HG03108 (cell line): ENCODE data around the gene CMSS1.

ENCODE experiments used
- ATAC-seq: cut with Tn5 transposase; IDR thresholded peaks from one replicate; pipeline ENCODE4 v1.9.1; 2021; ENCODE audit warnings: moderate library complexity; ENCODE audit not compliant: unreplicated experiment

CMSS1 gene

GRCh38 chr3:99928771-99929744 lies 111.4 kb downstream of the CMSS1 start:
- ATAC-seq: no peak

GRCh38 chr3:99929745-99930139 lies 112.1 kb downstream of the CMSS1 start:
- ATAC-seq: no peak

GRCh38 chr3:99931059-99931458 lies 113.4 kb downstream of the CMSS1 start:
- no peak for ATAC-seq

- ATAC-seq: no peak
Measured at GRCh38 chr3:99933971-99934750, 116.5 kb downstream of the CMSS1 start.

- ATAC-seq: no peak
Measured at GRCh38 chr3:99934975-99935797, 117.5 kb downstream of the CMSS1 start.

- peak; percentile 34 for ATAC-seq
Measured at GRCh38 chr3:99938270-99938911, 120.7 kb downstream of the CMSS1 start.

- ATAC-seq: no peak
Measured at GRCh38 chr3:99939876-99940275, 122.2 kb downstream of the CMSS1 start.

- ATAC-seq: no peak
Measured at GRCh38 chr3:99940350-99940749, 122.7 kb downstream of the CMSS1 start.

GRCh38 chr3:99941211-99941610 lies 123.5 kb downstream of the CMSS1 start:
- no peak for ATAC-seq

- ATAC-seq: no peak
Measured at GRCh38 chr3:99943931-99944761, 126.5 kb downstream of the CMSS1 start.

GRCh38 chr3:99945328-99945995 lies 127.8 kb downstream of the CMSS1 start:
- ATAC-seq: no peak

GRCh38 chr3:99947356-99947755 lies 129.7 kb downstream of the CMSS1 start:
- ATAC-seq: no peak

- ATAC-seq: no peak
Measured at GRCh38 chr3:99948467-99949089, 130.9 kb downstream of the CMSS1 start.

GRCh38 chr3:99949956-99950670 lies 132.5 kb downstream of the CMSS1 start:
- ATAC-seq: no peak

GRCh38 chr3:99950921-99951320 lies 133.3 kb downstream of the CMSS1 start:
- ATAC-seq: no peak

- no peak for ATAC-seq
Measured at GRCh38 chr3:99951701-99952100, 134.0 kb downstream of the CMSS1 start.

GRCh38 chr3:99952306-99952705 lies 134.6 kb downstream of the CMSS1 start:
- no peak for ATAC-seq

GRCh38 chr3:99953596-99953995 lies 135.9 kb downstream of the CMSS1 start:
- ATAC-seq: no peak
